Panc1 (cell line): ENCODE data around the gene CRYBG3.

Source experiments
- TCF7L2 ChIP-seq: IDR thresholded peaks from 2 replicates; pipeline ENCODE4 v1.6.1; 2011; ENCODE audit warnings: mild to moderate bottlenecking, low read depth, low read length, inconsistent platforms
- TF ChIP-seq, protein P1 (sequence below): fragments of 450-650 bp; IDR thresholded peaks from 2 replicates; pipeline ENCODE4 v1.5.1; 2017; ENCODE audit warnings: mild to moderate bottlenecking

DNA sequence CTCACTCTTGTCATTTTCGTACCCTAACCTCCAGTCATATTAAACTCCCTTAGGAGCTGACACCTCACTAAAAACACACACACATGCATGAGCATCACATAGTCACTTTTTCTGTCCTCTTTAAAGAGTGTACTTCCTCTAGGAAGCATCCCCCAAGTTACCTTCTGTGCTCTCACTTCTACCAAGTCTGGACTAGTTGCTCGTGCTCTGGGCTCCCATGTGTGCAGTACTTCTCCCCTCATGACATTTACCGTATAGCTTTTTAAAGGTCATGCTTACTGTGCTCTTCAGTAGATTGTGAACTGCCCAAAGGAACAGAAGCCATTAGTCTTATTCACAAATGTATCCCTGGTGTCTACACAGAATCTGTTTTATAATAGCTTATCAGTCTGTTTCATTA, 42.0 kb downstream of the CRYBG3 start:
- TF ChIP-seq, protein P1, sequence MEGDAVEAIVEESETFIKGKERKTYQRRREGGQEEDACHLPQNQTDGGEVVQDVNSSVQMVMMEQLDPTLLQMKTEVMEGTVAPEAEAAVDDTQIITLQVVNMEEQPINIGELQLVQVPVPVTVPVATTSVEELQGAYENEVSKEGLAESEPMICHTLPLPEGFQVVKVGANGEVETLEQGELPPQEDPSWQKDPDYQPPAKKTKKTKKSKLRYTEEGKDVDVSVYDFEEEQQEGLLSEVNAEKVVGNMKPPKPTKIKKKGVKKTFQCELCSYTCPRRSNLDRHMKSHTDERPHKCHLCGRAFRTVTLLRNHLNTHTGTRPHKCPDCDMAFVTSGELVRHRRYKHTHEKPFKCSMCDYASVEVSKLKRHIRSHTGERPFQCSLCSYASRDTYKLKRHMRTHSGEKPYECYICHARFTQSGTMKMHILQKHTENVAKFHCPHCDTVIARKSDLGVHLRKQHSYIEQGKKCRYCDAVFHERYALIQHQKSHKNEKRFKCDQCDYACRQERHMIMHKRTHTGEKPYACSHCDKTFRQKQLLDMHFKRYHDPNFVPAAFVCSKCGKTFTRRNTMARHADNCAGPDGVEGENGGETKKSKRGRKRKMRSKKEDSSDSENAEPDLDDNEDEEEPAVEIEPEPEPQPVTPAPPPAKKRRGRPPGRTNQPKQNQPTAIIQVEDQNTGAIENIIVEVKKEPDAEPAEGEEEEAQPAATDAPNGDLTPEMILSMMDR, result no peak
- no peak for TF ChIP-seq TCF7L2
